Measurements from ENCODE around the gene KLHL33. TPM values are rescaled to one million over a fixed set of nuclear protein-coding genes. Genes with fewer than 3 reads are reported as not detected.

Gene KLHL33
- total and polyA plus RNA-seq, 11 donors: 0.07 to 1.00 (median 0.58) TPM

DNA sequence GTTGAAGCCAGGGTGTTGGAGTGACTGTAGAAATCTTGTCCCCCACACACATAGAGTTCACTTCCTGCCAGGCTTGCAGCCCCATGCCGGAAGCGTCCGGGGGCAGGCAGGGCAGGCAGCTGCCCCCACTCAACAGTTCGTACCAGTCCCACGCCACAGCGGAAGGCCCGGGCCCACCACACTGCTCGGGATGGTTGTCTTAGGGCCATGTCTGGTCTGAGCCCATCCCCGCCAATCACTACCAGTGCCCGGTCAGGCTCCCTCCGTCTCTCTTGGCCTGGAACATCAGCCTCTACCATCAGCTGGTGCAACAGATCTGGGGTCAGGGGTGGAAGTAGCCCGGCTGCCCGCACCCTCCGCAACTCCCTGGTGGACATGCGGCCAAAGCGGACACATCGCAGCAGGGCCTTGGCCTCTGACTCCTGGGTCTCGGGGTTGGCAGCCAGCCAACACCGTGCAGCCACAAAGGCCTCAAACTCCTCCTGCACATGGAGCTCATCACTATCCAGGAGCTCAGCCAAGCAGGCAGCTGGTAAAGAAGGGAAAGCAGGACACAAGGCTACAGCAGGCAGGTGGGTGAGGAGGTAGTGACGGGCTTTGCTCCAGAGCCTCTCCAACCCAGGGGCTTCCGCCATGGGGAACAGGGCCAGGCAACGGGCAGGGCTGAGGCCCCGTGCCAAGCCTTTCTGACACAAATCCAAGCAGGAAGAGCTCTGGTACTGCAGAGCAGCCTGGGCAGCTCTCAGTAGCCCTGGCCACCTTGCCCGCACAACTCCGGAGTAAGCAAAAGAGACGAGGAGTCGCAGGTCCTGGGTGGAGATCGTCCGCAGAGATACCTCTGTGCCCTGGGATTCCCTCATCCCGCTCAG lies 5.9 kb downstream of the KLHL33 start:
- DNase-seq (peak in 4 of 5 donors; percentile 18 to 58 (median 46)), ATAC-seq (peak; percentile 29 to 55 (median 45))
- Histone ChIP-seq H3K27me3 (no peaks in the 10 kb centered on the region), H3K9me3 (no peaks in the 10 kb centered on the region), H3K4me3 (no peak overlapping the region), H3K4me1 (peaks cover 0 to 47% (median 5%) of the 10 kb centered on the region in 12 donors), H3K27ac (no peak overlapping the region), H3K36me3 (peaks cover 0 to 3% (median 0%) of the 10 kb centered on the region in 9 donors)
- intact Hi-C loops (cut with DNase I): no loop called here
- 71 to 80% (median 74%) methylated on average over 11 to 30 of the region's 30 CpGs for WGBS, 4 donors
- TF ChIP-seq POLR2A (IDR thresholded peaks at IDR 0.05): no peak
- TF ChIP-seq, protein P1, sequence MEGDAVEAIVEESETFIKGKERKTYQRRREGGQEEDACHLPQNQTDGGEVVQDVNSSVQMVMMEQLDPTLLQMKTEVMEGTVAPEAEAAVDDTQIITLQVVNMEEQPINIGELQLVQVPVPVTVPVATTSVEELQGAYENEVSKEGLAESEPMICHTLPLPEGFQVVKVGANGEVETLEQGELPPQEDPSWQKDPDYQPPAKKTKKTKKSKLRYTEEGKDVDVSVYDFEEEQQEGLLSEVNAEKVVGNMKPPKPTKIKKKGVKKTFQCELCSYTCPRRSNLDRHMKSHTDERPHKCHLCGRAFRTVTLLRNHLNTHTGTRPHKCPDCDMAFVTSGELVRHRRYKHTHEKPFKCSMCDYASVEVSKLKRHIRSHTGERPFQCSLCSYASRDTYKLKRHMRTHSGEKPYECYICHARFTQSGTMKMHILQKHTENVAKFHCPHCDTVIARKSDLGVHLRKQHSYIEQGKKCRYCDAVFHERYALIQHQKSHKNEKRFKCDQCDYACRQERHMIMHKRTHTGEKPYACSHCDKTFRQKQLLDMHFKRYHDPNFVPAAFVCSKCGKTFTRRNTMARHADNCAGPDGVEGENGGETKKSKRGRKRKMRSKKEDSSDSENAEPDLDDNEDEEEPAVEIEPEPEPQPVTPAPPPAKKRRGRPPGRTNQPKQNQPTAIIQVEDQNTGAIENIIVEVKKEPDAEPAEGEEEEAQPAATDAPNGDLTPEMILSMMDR (IDR thresholded peaks at IDR 0.05): no peak

DNA sequence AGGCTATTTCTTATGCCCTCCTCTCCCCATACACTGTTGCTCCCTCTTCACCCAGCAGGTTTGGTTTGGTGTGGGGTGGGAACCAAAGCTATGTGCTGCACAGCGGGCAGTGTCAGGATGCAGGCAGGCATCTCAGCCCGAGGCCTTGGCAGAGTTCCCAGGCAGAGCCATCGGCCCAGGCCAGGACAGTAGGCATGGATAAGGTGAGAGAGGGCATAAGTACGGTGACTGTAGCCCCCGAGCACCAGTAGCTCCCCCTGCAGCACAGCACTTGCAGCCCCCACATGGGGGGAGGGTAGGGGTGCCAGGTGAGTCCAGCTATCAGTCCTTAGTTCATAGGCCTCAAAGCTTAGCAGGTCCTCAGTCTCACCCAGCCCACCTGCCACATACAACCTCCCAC lies 7.2 kb downstream of the KLHL33 start:
- ATAC-seq: peak in 1 of 4 donors; percentile 18
- 31 to 46% (median 34%) methylated on average over 3 to 5 of the region's 5 CpGs for WGBS, 4 donors
- no peak for DNase-seq
- no peaks in the 10 kb centered on the region for H3K9me3 ChIP-seq
- peaks cover 0 to 45% (median 1%) of the 10 kb centered on the region in 12 donors for H3K4me1 ChIP-seq
- peak overlapping the region in 1 of 12 donors; percentile 81 for H3K27ac ChIP-seq
- H3K27me3 ChIP-seq: no peaks in the 10 kb centered on the region
- TF ChIP-seq, protein P1 (IDR thresholded peaks at IDR 0.05): no peak
- TF ChIP-seq POLR2A (IDR thresholded peaks at IDR 0.05): no peak
- peaks cover 0 to 3% (median 0%) of the 10 kb centered on the region in 9 donors for H3K36me3 ChIP-seq
- no peak overlapping the region for H3K4me3 ChIP-seq
- intact Hi-C loops (cut with DNase I): no loop called here

DNA sequence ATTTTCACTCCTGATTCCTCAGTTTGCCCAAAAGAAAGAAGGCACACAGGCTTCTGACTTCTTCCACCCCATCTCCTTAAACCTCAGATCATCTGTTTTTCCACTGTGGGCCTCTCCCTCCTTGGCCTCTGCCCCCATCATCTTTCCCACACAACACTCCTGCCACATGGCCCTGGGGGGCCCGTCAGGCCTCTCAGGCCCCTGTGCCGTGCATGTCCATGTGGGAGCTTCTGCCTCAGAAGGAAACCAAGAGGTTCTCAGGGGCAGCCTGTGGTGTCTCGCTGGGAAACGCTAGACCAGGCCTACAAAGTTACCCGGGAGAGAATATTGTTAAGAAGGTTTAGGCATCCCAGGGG lies 8.0 kb downstream of the KLHL33 start:
- peak overlapping the region in 1 of 12 donors; percentile 30 for H3K4me3 ChIP-seq
- no peaks in the 10 kb centered on the region for H3K27me3 ChIP-seq
- WGBS, 4 donors: 72 to 94% (median 87%) methylated on average over 5 of the region's 5 CpGs
- ATAC-seq: no peak
- H3K36me3 ChIP-seq: peaks cover 0 to 3% (median 0%) of the 10 kb centered on the region in 9 donors
- peak overlapping the region in 5 of 12 donors; percentile 22 to 81 (median 34) for H3K27ac ChIP-seq
- no peaks in the 10 kb centered on the region for H3K9me3 ChIP-seq
- no peak for DNase-seq
- H3K4me1 ChIP-seq: peaks cover 0 to 45% (median 1%) of the 10 kb centered on the region in 12 donors
- no peak for TF ChIP-seq POLR2A (IDR thresholded peaks at IDR 0.05)
- TF ChIP-seq, protein P1 (IDR thresholded peaks at IDR 0.05): no peak
- intact Hi-C loops (cut with DNase I): no loop called here

DNA sequence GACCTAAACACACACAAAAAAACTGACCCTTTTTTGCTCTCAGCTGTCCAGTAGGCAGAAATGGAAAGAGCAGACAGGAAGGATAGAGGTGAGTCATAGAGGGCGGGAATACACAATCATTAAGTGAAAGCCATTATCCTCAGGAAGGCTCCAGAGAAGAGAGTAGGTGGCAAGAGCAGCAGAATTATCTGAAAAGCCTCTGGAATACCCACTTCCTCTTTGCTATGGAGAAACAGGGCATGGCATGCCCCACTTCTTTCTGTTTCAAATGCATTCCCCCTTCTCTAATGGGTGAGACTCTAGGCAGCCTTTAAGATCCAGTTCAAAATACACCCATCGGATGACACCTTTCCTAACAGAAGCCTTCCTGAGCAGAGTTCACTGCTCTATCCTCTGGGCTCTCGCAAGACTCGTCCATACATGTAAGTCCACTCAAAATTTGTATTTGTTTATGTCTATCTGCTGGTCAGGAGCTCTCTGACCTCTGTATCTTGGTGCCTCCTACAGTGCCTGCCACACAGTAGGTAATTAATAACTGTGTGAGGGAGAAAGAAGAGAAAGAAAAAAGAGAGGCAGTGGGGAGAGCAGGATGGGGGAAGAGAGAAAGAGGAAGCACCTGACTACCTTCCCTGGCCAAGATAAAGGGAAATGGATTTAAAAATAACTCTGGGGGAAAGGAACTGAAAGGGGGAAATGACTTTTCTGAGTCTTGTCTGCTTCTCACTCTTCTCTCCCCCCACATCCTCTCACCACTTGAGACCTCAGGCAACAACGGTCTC lies 8.5 kb downstream of the KLHL33 start:
- H3K27me3 ChIP-seq: no peaks in the 10 kb centered on the region
- peak overlapping the region in 3 of 12 donors; percentile 22 to 81 (median 34) for H3K27ac ChIP-seq
- peak; percentile 3 to 76 (median 66) for ATAC-seq
- peaks cover 0 to 3% (median 0%) of the 10 kb centered on the region in 9 donors for H3K36me3 ChIP-seq
- DNase-seq: no peak
- no peak for TF ChIP-seq POLR2A (IDR thresholded peaks at IDR 0.05)
- TF ChIP-seq, protein P1 (IDR thresholded peaks at IDR 0.05): no peak
- peak overlapping the region in 1 of 12 donors; percentile 30 for H3K4me3 ChIP-seq
- H3K9me3 ChIP-seq: no peaks in the 10 kb centered on the region
- H3K4me1 ChIP-seq: peaks cover 0 to 45% (median 1%) of the 10 kb centered on the region in 12 donors
- intact Hi-C loops (cut with DNase I): no loop called here
- WGBS, 4 donors: 60 to 69% (median 66%) methylated on average over 5 of the region's 5 CpGs

All from heart left ventricle (tissue), 16 donors.